SK-N-MC (cell line): ENCODE measurements around the gene SOX10.

Source experiments
- DNase-seq: peaks from one replicate; pipeline ENCODE4 v3.0.0-alpha.2; 2011; ENCODE audit warnings: low read depth, low spot score
- H3K27ac ChIP-seq: fragments of 200-600 bp; sonication (generic); 2 replicates; pipeline ENCODE4 v1.5.1; 2016; ENCODE audit warnings: mixed run types
- H3K36me3 ChIP-seq: fragments of 200-600 bp; sonication (generic); 2 replicates; pipeline ENCODE4 v1.6.1; 2017; ENCODE audit warnings: antibody characterized with exemption, low read length, mixed read lengths; ENCODE audit not compliant: insufficient read depth
- H3K4me3 ChIP-seq: fragments of 200-600 bp; sonication (generic); 2 replicates; pipeline ENCODE4 v1.5.1; 2016
- H3K9ac ChIP-seq: fragments of 200-600 bp; sonication (generic); 2 replicates; pipeline ENCODE4 v1.8.0; 2017; ENCODE audit warnings: mixed run types, mixed read lengths; ENCODE audit not compliant: insufficient read length
- H3K9me3 ChIP-seq: fragments of 200-600 bp; sonication (generic); 2 replicates; pipeline ENCODE4 v1.6.1; 2017; ENCODE audit warnings: low read depth, mild to moderate bottlenecking, antibody characterized with exemption, low read length, moderate library complexity, mixed read lengths
- EZH2 ChIP-seq: fragments of 200-600 bp; sonication (generic); IDR thresholded peaks from one replicate; pipeline ENCODE4 v1.6.1; 2017; ENCODE audit warnings: antibody characterized with exemption
- FOXP2 ChIP-seq: optimal IDR thresholded peaks from 2 replicates; pipeline ENCODE3; 2011; ENCODE audit warnings: mild to moderate bottlenecking, moderate library complexity; ENCODE audit not compliant: insufficient read depth; ENCODE audit errors: extremely low read length, control extremely low read depth
- POLR2AphosphoS5 ChIP-seq: IDR thresholded peaks from 2 replicates; pipeline ENCODE4 v1.6.1; 2012; ENCODE audit warnings: mild to moderate bottlenecking, low read depth, low read length, borderline replicate concordance

The SOX10 gene

GRCh38 chr22:37973271-37974170 lies 10.8 kb downstream of the SOX10 start:
- no peak overlapping the region for H3K27ac ChIP-seq

GRCh38 chr22:37972527-37972926 lies 11.8 kb downstream of the SOX10 start:
- no peak overlapping the region for H3K4me3 ChIP-seq
- peaks cover 17% of the 10 kb centered on the region; the same call in 1 of the 2 replicates for H3K36me3 ChIP-seq
- no peak for DNase-seq
- 0 out of 2 replicates have a peak overlapping the region, but pooled peaks have one; percentile 46 for H3K27ac ChIP-seq
- H3K9ac ChIP-seq = no peak overlapping the region
- no peak for TF ChIP-seq EZH2
- no peak for TF ChIP-seq FOXP2
- no peak for TF ChIP-seq POLR2AphosphoS5
- no peaks in the 10 kb centered on the region for H3K9me3 ChIP-seq

More at GRCh38 chr22:37973271-37974170, 10.8 kb downstream of the SOX10 start:
- DNase-seq = no peak
- TF ChIP-seq EZH2 (no peak), POLR2AphosphoS5 (no peak), FOXP2 (no peak)
- Histone ChIP-seq H3K9ac (no peak overlapping the region), H3K9me3 (no peaks in the 10 kb centered on the region), H3K4me3 (no peak overlapping the region), H3K36me3 (peaks cover 8% of the 10 kb centered on the region; the same call in 1 of the 2 replicates)

- H3K4me3 ChIP-seq = no peak overlapping the region
- no peaks in the 10 kb centered on the region for H3K9me3 ChIP-seq
- DNase-seq = no peak
- peaks cover 25% of the 10 kb centered on the region for H3K36me3 ChIP-seq
- no peak for TF ChIP-seq POLR2AphosphoS5
- no peak for TF ChIP-seq EZH2
- no peak for TF ChIP-seq FOXP2
- H3K9ac ChIP-seq = no peak overlapping the region
- no peak overlapping the region for H3K27ac ChIP-seq
These were observed 12.6 kb downstream of the SOX10 start for GRCh38 chr22:37971475-37972434.

- TF ChIP-seq POLR2AphosphoS5 (no peak), EZH2 (no peak), FOXP2 (no peak)
- no peak overlapping the region for H3K27ac ChIP-seq
- DNase-seq = no peak
- H3K4me3 ChIP-seq = no peak overlapping the region
- H3K9ac ChIP-seq = no peak overlapping the region
- H3K36me3 ChIP-seq = peaks cover 33% of the 10 kb centered on the region
- no peaks in the 10 kb centered on the region for H3K9me3 ChIP-seq
These were observed 13.5 kb downstream of the SOX10 start for GRCh38 chr22:37970864-37971263.

- Histone ChIP-seq H3K9ac (no peak overlapping the region), H3K36me3 (peaks cover 40% of the 10 kb centered on the region), H3K27ac (no peak overlapping the region), H3K9me3 (no peaks in the 10 kb centered on the region), H3K4me3 (no peak overlapping the region)
- no peak for TF ChIP-seq FOXP2
- TF ChIP-seq EZH2 = no peak
- TF ChIP-seq POLR2AphosphoS5 = no peak
- no peak for DNase-seq
These were observed 15.7 kb downstream of the SOX10 start for GRCh38 chr22:37968452-37969251.

- Histone ChIP-seq H3K27ac (no peak overlapping the region), H3K9ac (no peak overlapping the region), H3K9me3 (no peaks in the 10 kb centered on the region), H3K36me3 (peaks cover 45% of the 10 kb centered on the region), H3K4me3 (no peak overlapping the region)
- TF ChIP-seq EZH2 (no peak), POLR2AphosphoS5 (no peak), FOXP2 (no peak)
- DNase-seq = no peak
These were observed 16.5 kb downstream of the SOX10 start for GRCh38 chr22:37967637-37968451.

- Histone ChIP-seq H3K4me3 (no peak overlapping the region), H3K27ac (no peak overlapping the region), H3K9ac (no peak overlapping the region), H3K9me3 (no peaks in the 10 kb centered on the region), H3K36me3 (peaks cover 48% of the 10 kb centered on the region)
- no peak for DNase-seq
- TF ChIP-seq EZH2 (no peak), FOXP2 (no peak), POLR2AphosphoS5 (no peak)
These were observed 17.2 kb downstream of the SOX10 start for GRCh38 chr22:37967147-37967546.
